Activated CD4-positive, alpha-beta T cell treated with anti-CD3 and anti-CD28 coated beads for 36 hours (primary cell): ENCODE results near the gene PLEKHH2. TPM values are rescaled to one million over a fixed set of nuclear protein-coding genes. Genes with fewer than 3 reads are reported as not detected.
"Not testable (repeated sequence)": the region's sequence is repeated elsewhere in the genome, so short reads cannot be mapped to it uniquely, and the experiment has no call there.

Source experiments
- ATAC-seq: fragments of 200-7000 bp; cut with Tn5 transposase; one replicate; pipeline ENCODE4 v1.10.0; 2021; ENCODE audit warnings: mild to moderate bottlenecking, moderate library complexity
- CTCF ChIA-PET: fragments of 350-600 bp; sonication (Branson Sonifier 250); formaldehyde crosslinking; loops from one replicate; lab custom pipeline; 2021; ENCODE audit warnings: antibody characterized with exemption; lab: Charles Lee
- POLR2A ChIA-PET: fragments of 350-600 bp; sonication (Branson Sonifier 250); formaldehyde crosslinking; loops from one replicate; lab custom pipeline; 2021; ENCODE audit warnings: antibody characterized with exemption, inconsistent platforms; lab: Charles Lee
- DNase-seq: peaks from one replicate; pipeline ENCODE4 v3.0.0-alpha.2; 2020
- H3K27ac Mint-ChIP-seq: one replicate; pipeline ENCODE4 v1.8.0; 2021; ENCODE audit warnings: mixed read lengths
- H3K27me3 Mint-ChIP-seq: one replicate; pipeline ENCODE4 v1.8.0; 2021; ENCODE audit warnings: mixed read lengths
- H3K36me3 Mint-ChIP-seq: one replicate; pipeline ENCODE4 v1.8.0; 2021; ENCODE audit warnings: low read depth, mixed read lengths
- H3K4me1 Mint-ChIP-seq: one replicate; pipeline ENCODE4 v1.8.0; 2021; ENCODE audit warnings: mixed read lengths
- H3K4me3 Mint-ChIP-seq: one replicate; pipeline ENCODE4 v1.8.0; 2021; ENCODE audit warnings: mild to moderate bottlenecking, moderate library complexity, mixed read lengths
- H3K9me3 Mint-ChIP-seq: one replicate; pipeline ENCODE4 v1.8.0; 2021; ENCODE audit warnings: low read depth, mixed read lengths
- intact Hi-C, 2 experiments: fragments of 100-400 bp; cut with DNase I in 1 of 2; cut with micrococcal nuclease in 1 of 2; formaldehyde crosslinking; loops; one replicate each; pipeline versions ENCODE4 v1.14.2 to v1.15.1; 2022 to 2024; cut with DNase I, micrococcal nuclease
- total RNA-seq, 2 experiments: library from RNA; stranded (reverse); gene quantifications; one replicate each; pipeline ENCODE4 v1.2.3, GENCODE V29; 2021

PLEKHH2 gene
- total RNA-seq, 2 experiments from 2014 or later, result 1.5 to 2.2 TPM

GRCh38 chr2:43724728-43725526 is 87.9 kb downstream of the PLEKHH2 start:
- H3K9me3 Mint-ChIP-seq, result no peaks in the 10 kb centered on the region
- H3K27ac Mint-ChIP-seq, result no peak overlapping the region
- intact Hi-C loops, result no loop called here
- ChIA-PET POLR2A (no interaction called here), CTCF (interaction anchor here (0.6 to 0.9 kb wide), 2 partner anchors 112 to 128 kb away, joined by 3 to 4 read pairs; no protein-coding TSS in a partner anchor)
- H3K4me1 Mint-ChIP-seq, result no peaks in the 10 kb centered on the region
- H3K4me3 Mint-ChIP-seq, result no peak overlapping the region
- no peaks in the 10 kb centered on the region for H3K36me3 Mint-ChIP-seq
- no peak for ATAC-seq
- H3K27me3 Mint-ChIP-seq, result peaks cover 6% of the 10 kb centered on the region
- no peak for DNase-seq

- ChIA-PET POLR2A (no interaction called here), CTCF (no interaction called here)
- no peaks in the 10 kb centered on the region for H3K9me3 Mint-ChIP-seq
- H3K36me3 Mint-ChIP-seq, result no peaks in the 10 kb centered on the region
- no peak for DNase-seq
- H3K4me1 Mint-ChIP-seq, result no peaks in the 10 kb centered on the region
- H3K4me3 Mint-ChIP-seq, result no peak overlapping the region
- no peak overlapping the region for H3K27ac Mint-ChIP-seq
- no peak for ATAC-seq
- peaks cover 6% of the 10 kb centered on the region for H3K27me3 Mint-ChIP-seq
- intact Hi-C loops, result no loop called here
Measured at GRCh38 chr2:43725711-43726246, 88.7 kb downstream of the PLEKHH2 start.

GRCh38 chr2:43726961-43727633 is 90.0 kb downstream of the PLEKHH2 start:
- not testable (repeated sequence) for H3K9me3 Mint-ChIP-seq

GRCh38 chr2:43727634-43728014 is 90.6 kb downstream of the PLEKHH2 start:
- intact Hi-C loops, result no loop called here
- no peaks in the 10 kb centered on the region for H3K36me3 Mint-ChIP-seq
- ChIA-PET POLR2A (no interaction called here), CTCF (no interaction called here)
- no peak overlapping the region for H3K27ac Mint-ChIP-seq
- ATAC-seq, result no peak
- H3K9me3 Mint-ChIP-seq, result no peaks in the 10 kb centered on the region
- H3K27me3 Mint-ChIP-seq, result peaks cover 9% of the 10 kb centered on the region
- no peak overlapping the region for H3K4me3 Mint-ChIP-seq
- DNase-seq, result no peak
- H3K4me1 Mint-ChIP-seq, result no peaks in the 10 kb centered on the region

More at GRCh38 chr2:43726961-43727633, 90.0 kb downstream of the PLEKHH2 start:
- H3K27me3 Mint-ChIP-seq, H3K4me1 Mint-ChIP-seq, DNase-seq, CTCF ChIA-PET, intact Hi-C loops, H3K36me3 Mint-ChIP-seq, ATAC-seq, POLR2A ChIA-PET, H3K4me3 Mint-ChIP-seq, H3K27ac Mint-ChIP-seq: not testable (repeated sequence)

GRCh38 chr2:43729491-43730174 is 92.6 kb downstream of the PLEKHH2 start:
- no peaks in the 10 kb centered on the region for H3K4me1 Mint-ChIP-seq
- H3K36me3 Mint-ChIP-seq, result no peaks in the 10 kb centered on the region
- CTCF ChIA-PET, result no interaction called here
- no peak overlapping the region for H3K27ac Mint-ChIP-seq
- intact Hi-C loops, result no loop called here
- no peak for DNase-seq
- H3K9me3 Mint-ChIP-seq, result no peaks in the 10 kb centered on the region
- H3K4me3 Mint-ChIP-seq, result no peak overlapping the region
- POLR2A ChIA-PET, result no interaction called here
- peaks cover 10% of the 10 kb centered on the region for H3K27me3 Mint-ChIP-seq
- ATAC-seq, result no peak

GRCh38 chr2:43731211-43731610 is 94.2 kb downstream of the PLEKHH2 start:
- Mint-ChIP-seq H3K27ac (no peak overlapping the region), H3K9me3 (no peaks in the 10 kb centered on the region), H3K36me3 (no peaks in the 10 kb centered on the region), H3K27me3 (peaks cover 10% of the 10 kb centered on the region), H3K4me3 (no peak overlapping the region), H3K4me1 (no peaks in the 10 kb centered on the region)
- DNase-seq (no peak), ATAC-seq (no peak)
- POLR2A ChIA-PET, result no interaction called here
- CTCF ChIA-PET, result no interaction called here
- intact Hi-C loops, result no loop called here

GRCh38 chr2:43736637-43737036 is 99.6 kb downstream of the PLEKHH2 start:
- no peak overlapping the region for H3K27ac Mint-ChIP-seq
- DNase-seq, result no peak

GRCh38 chr2:43737097-43737854 is 100.2 kb downstream of the PLEKHH2 start:
- H3K36me3 Mint-ChIP-seq, result no peaks in the 10 kb centered on the region
- H3K27ac Mint-ChIP-seq, result no peak overlapping the region

More at GRCh38 chr2:43736637-43737036, 99.6 kb downstream of the PLEKHH2 start:
- ChIA-PET POLR2A (no interaction called here), CTCF (no interaction called here)
- Mint-ChIP-seq H3K4me3 (no peak overlapping the region), H3K9me3 (no peaks in the 10 kb centered on the region), H3K4me1 (no peaks in the 10 kb centered on the region), H3K27me3 (peaks cover 15% of the 10 kb centered on the region), H3K36me3 (no peaks in the 10 kb centered on the region)
- intact Hi-C loops, result no loop called here
- ATAC-seq, result no peak

GRCh38 chr2:43737855-43738254 is 100.8 kb downstream of the PLEKHH2 start:
- CTCF ChIA-PET, result no interaction called here
- ATAC-seq, result no peak
- DNase-seq, result no peak
- POLR2A ChIA-PET, result no interaction called here
- no peaks in the 10 kb centered on the region for H3K36me3 Mint-ChIP-seq
- H3K4me1 Mint-ChIP-seq, result no peaks in the 10 kb centered on the region
- no peak overlapping the region for H3K4me3 Mint-ChIP-seq
- intact Hi-C loops, result no loop called here
- H3K27me3 Mint-ChIP-seq, result peaks cover 11% of the 10 kb centered on the region
- no peaks in the 10 kb centered on the region for H3K9me3 Mint-ChIP-seq
- no peak overlapping the region for H3K27ac Mint-ChIP-seq

More at GRCh38 chr2:43737097-43737854, 100.2 kb downstream of the PLEKHH2 start:
- CTCF ChIA-PET, result no interaction called here
- no peak overlapping the region for H3K4me3 Mint-ChIP-seq
- H3K9me3 Mint-ChIP-seq, result no peaks in the 10 kb centered on the region
- ATAC-seq, result no peak
- H3K27me3 Mint-ChIP-seq, result peaks cover 15% of the 10 kb centered on the region
- no peak for DNase-seq
- H3K4me1 Mint-ChIP-seq, result no peaks in the 10 kb centered on the region
- intact Hi-C loops, result no loop called here
- POLR2A ChIA-PET, result no interaction called here

GRCh38 chr2:43738257-43738656 is 101.2 kb downstream of the PLEKHH2 start:
- no peaks in the 10 kb centered on the region for H3K36me3 Mint-ChIP-seq
- ChIA-PET POLR2A (no interaction called here), CTCF (no interaction called here)
- no peak overlapping the region for H3K4me3 Mint-ChIP-seq
- no peaks in the 10 kb centered on the region for H3K9me3 Mint-ChIP-seq
- intact Hi-C loops, result no loop called here
- H3K27me3 Mint-ChIP-seq, result peaks cover 11% of the 10 kb centered on the region
- ATAC-seq (no peak), DNase-seq (no peak)
- no peaks in the 10 kb centered on the region for H3K4me1 Mint-ChIP-seq
- no peak overlapping the region for H3K27ac Mint-ChIP-seq

- ATAC-seq (no peak), DNase-seq (no peak)
- ChIA-PET CTCF (interaction anchor here (0.8 kb wide), 1 partner anchor 27 kb away, joined by 3 read pairs; no protein-coding TSS in a partner anchor), POLR2A (interaction anchor here (0.6 kb wide), 1 partner anchor 831 kb away, joined by 3 read pairs; no protein-coding TSS in a partner anchor)
- H3K9me3 Mint-ChIP-seq, result no peaks in the 10 kb centered on the region
- intact Hi-C loops, result no loop called here
- no peak overlapping the region for H3K4me3 Mint-ChIP-seq
- H3K27ac Mint-ChIP-seq, result no peak overlapping the region
- no peaks in the 10 kb centered on the region for H3K4me1 Mint-ChIP-seq
- no peaks in the 10 kb centered on the region for H3K36me3 Mint-ChIP-seq
- peaks cover 5% of the 10 kb centered on the region for H3K27me3 Mint-ChIP-seq
Measured at GRCh38 chr2:43743706-43744105, 106.6 kb downstream of the PLEKHH2 start.
